HG02588 (cell line): ENCODE data around the gene IGHMBP2.
A peak's percentile ranks its signal among the peaks of the same experiment; 100 is the strongest.
"Not testable (repeated sequence)": the region's sequence is repeated elsewhere in the genome, so short reads cannot be mapped to it uniquely, and the experiment has no call there.

Experiments used
- ATAC-seq: cut with Tn5 transposase; IDR thresholded peaks from one replicate; pipeline ENCODE4 v1.9.1; 2021; ENCODE audit warnings: mild to moderate bottlenecking, moderate library complexity; ENCODE audit not compliant: unreplicated experiment

Gene IGHMBP2

GRCh38 chr11:68903288-68904247 is at the start of gene IGHMBP2, which contains the start of gene MRPL21:
IGHMBP2 (plus strand) TSS chr11:68903891; CDS start chr11:68903953, 62 bp downstream.
MRPL21 (minus strand) TSS chr11:68903832; CDS start chr11:68903810, 22 bp downstream.
- peak; percentile 86 for ATAC-seq

GRCh38 chr11:68854273-68854958 is 49.3 kb upstream of the IGHMBP2 start:
- ATAC-seq, result no peak

GRCh38 chr11:68855205-68855981 is 48.3 kb upstream of the IGHMBP2 start:
- ATAC-seq, result no peak

- not testable (repeated sequence) for ATAC-seq
Measured at GRCh38 chr11:68856425-68857030, 47.2 kb upstream of the IGHMBP2 start.

GRCh38 chr11:68857037-68857586 is 46.6 kb upstream of the IGHMBP2 start:
- no peak for ATAC-seq

GRCh38 chr11:68859123-68859522 is 44.6 kb upstream of the IGHMBP2 start:
- no peak for ATAC-seq

GRCh38 chr11:68862421-68862820 is 41.3 kb upstream of the IGHMBP2 start:
- ATAC-seq, result no peak

GRCh38 chr11:68863553-68864265 is 40.0 kb upstream of the IGHMBP2 start:
- no peak for ATAC-seq

- ATAC-seq, result no peak
Measured at GRCh38 chr11:68865241-68865640, 38.5 kb upstream of the IGHMBP2 start.

- ATAC-seq, result no peak
Measured at GRCh38 chr11:68867066-68867465, 36.6 kb upstream of the IGHMBP2 start.

- no peak for ATAC-seq
Measured at GRCh38 chr11:68868221-68868835, 35.4 kb upstream of the IGHMBP2 start.

- no peak for ATAC-seq
Measured at GRCh38 chr11:68870470-68870869, 33.2 kb upstream of the IGHMBP2 start.

GRCh38 chr11:68872216-68873003 is 31.3 kb upstream of the IGHMBP2 start:
- ATAC-seq, result no peak

GRCh38 chr11:68878022-68878421 is 25.7 kb upstream of the IGHMBP2 start:
- ATAC-seq, result no peak

GRCh38 chr11:68880851-68881250 is 22.8 kb upstream of the IGHMBP2 start:
- ATAC-seq, result no peak

GRCh38 chr11:68881320-68881719 is 22.4 kb upstream of the IGHMBP2 start:
- ATAC-seq, result no peak

- ATAC-seq, result no peak
Measured at GRCh38 chr11:68882391-68882790, 21.3 kb upstream of the IGHMBP2 start.

- not testable (repeated sequence) for ATAC-seq
Measured at GRCh38 chr11:68884827-68885226, 18.9 kb upstream of the IGHMBP2 start.
